HG03457 (cell line): Measurements from ENCODE around the gene DOCK4.

Experiments
- ATAC-seq: cut with Tn5 transposase; IDR thresholded peaks from one replicate; pipeline ENCODE4 v1.9.1; 2021; ENCODE audit warnings: moderate number of reproducible peaks; ENCODE audit not compliant: unreplicated experiment

DOCK4 gene

GRCh38 chr7:112161253-112162141 lies 44.7 kb downstream of the DOCK4 start:
- ATAC-seq: no peak

DNA sequence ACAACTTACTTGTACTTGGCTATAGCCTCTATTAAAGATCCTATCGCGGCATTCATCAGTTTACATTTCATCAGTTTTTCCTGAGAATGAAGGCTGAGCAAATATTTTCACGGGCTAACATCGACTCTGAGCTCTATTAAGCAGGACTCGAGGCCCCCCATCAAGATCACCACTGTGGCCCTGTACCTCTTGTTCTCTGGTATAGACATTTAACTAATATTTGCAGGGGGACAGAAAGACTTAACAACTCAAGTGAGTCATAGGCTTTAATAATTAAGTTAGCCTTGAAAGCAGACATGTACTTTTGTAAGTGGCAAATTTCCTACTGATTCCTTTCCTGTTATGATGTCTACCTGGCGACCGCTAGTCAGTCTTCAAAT lies 45.4 kb downstream of the DOCK4 start:
- no peak for ATAC-seq

DNA sequence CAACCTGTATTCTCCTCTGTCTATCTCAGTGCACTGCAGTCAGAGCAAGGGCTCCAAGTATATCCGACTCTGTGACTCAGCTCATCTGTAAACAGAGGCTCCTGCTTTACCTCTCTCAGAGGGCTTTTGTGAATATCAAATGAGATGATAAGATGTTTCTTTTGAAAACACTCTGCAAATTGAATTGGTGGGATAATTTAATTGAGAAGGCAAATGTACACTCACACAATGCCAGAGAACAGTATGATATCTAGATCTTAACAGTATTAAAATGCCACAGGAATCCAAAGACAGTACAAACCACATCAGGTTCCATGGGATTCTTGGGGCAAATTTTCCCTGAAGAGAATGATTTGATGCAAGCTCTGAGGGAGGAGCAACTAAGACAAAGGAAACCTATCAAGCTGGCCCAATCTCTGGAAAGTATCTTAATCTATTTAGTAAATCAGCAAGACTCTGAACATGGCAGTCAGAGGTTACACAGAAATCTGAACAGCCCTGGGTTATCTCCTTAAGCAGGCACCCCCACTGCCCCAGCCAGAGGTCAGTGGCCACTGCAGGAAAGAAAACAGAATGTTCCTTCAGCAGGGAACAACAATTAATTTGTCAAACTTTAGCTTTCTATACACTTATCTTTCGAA lies 45.9 kb downstream of the DOCK4 start:
- ATAC-seq: no peak

DNA sequence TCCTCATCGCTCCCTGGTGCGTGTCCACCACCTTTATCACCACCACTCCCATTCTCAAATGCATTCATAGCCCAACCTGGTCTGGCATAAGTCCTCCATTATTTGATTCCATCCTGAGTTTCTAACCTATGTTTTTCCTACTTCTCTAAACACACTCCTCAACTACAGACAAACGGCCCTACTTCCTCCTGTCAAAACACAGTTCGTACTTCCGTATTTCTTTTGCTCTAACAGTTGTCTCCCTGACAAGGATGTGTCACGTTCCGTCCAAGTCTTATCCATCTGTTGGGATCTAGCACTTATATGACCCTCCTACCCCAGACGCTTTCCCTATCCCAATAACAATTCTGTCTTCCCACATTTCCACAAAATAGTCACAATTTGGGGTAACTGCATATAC lies 46.8 kb downstream of the DOCK4 start:
- ATAC-seq: no peak

DNA sequence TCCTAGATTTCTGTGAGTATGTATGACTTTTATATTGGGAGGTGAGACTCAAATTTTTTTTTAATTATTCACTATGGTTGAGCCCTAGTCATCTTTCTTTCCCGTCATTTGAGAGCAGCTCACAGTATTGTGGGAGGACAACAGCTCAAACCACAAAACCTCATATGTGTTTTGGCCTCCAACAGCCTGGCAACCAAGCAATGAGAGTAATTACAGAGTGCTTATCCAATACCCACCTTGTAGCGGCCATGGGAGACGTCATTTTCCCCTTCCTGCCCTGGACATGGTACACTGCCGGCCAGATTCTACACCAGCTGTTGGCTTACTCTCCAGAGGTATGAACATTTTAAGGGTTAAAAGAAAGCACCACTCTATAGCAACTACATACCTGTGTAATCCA lies 49.1 kb downstream of the DOCK4 start:
- ATAC-seq: no peak

- ATAC-seq: no peak
These were observed 49.8 kb downstream of the DOCK4 start for GRCh38 chr7:112156412-112156811.

DNA sequence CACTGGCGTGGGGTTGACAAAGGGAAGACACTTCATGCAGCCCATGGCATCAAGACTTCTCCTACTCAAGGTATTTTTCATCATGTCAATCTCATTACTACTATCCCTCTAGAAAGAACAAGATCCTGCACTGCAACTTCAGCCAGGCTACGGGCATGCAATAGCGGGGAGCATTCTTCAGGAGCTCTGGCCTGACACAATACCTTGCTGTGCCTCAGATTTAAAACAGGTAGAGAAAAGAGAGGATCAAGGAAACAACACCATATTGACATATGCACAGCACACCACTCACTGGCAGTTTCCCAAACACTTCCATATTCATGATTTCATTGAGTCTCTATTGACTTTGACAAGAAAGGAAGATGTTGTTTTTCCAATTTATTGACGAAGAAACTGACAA lies 51.5 kb downstream of the DOCK4 start:
- no peak for ATAC-seq

- no peak for ATAC-seq
These were observed 54.0 kb downstream of the DOCK4 start for GRCh38 chr7:112152186-112152585.

GRCh38 chr7:112150823-112151641 lies 55.2 kb downstream of the DOCK4 start:
- no peak for ATAC-seq

DNA sequence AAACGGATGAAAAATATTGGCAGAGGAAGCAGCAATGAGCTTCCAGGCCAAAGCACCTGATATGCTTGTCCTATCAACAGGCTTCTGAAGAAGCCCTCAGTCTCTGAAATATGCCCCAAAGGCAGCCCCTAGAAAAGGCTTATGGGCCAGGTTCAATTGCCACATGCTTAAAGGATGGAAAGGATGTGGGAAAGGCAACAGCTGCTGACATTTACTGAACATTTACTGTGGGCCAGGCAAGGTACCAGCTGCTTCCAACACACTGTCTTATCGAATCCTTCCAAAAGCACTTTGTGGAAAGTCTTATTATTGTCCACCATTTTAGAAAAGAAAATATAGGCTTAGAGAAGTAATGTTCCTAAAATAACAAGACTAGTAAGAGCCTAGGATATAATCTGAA lies 56.5 kb downstream of the DOCK4 start:
- ATAC-seq: no peak

DNA sequence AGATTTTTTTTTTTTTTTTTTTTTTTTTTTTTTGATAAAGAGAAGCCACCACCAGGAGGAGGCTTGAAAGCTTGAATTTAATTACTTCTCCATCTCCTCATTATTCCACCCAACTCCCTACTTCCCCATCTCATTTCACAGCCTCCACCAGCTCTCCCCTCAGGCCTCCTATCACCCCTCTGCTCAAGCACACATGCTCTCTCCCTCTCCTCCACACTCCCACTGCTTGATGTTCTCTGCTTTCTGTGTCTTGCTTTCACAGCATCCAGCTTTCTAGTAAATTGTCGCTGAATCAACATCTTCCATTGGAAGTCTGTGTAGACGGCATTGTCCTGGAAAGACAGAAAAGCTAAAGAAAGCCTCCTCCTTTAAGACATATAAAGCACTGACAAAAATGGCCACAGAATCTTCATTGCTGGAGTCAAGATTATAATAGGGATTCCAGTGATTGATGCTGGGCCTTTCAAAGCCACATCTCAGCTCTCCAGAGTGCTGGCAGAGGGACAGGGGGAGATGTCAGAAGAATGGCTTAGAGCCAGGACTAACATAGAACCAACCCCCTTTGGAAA lies 58.3 kb downstream of the DOCK4 start:
- no peak for ATAC-seq

GRCh38 chr7:112145206-112145605 lies 61.0 kb downstream of the DOCK4 start:
- no peak for ATAC-seq

GRCh38 chr7:112144284-112145059 lies 61.7 kb downstream of the DOCK4 start:
- ATAC-seq: no peak

- no peak for ATAC-seq
These were observed 62.6 kb downstream of the DOCK4 start for GRCh38 chr7:112143582-112143981.

GRCh38 chr7:112143136-112143535 lies 63.1 kb downstream of the DOCK4 start:
- ATAC-seq: no peak

- no peak for ATAC-seq
These were observed 65.6 kb downstream of the DOCK4 start for GRCh38 chr7:112140600-112140999.

GRCh38 chr7:112138938-112139337 lies 67.3 kb downstream of the DOCK4 start:
- no peak for ATAC-seq

GRCh38 chr7:112138325-112138852 lies 67.8 kb downstream of the DOCK4 start:
- no peak for ATAC-seq

DNA sequence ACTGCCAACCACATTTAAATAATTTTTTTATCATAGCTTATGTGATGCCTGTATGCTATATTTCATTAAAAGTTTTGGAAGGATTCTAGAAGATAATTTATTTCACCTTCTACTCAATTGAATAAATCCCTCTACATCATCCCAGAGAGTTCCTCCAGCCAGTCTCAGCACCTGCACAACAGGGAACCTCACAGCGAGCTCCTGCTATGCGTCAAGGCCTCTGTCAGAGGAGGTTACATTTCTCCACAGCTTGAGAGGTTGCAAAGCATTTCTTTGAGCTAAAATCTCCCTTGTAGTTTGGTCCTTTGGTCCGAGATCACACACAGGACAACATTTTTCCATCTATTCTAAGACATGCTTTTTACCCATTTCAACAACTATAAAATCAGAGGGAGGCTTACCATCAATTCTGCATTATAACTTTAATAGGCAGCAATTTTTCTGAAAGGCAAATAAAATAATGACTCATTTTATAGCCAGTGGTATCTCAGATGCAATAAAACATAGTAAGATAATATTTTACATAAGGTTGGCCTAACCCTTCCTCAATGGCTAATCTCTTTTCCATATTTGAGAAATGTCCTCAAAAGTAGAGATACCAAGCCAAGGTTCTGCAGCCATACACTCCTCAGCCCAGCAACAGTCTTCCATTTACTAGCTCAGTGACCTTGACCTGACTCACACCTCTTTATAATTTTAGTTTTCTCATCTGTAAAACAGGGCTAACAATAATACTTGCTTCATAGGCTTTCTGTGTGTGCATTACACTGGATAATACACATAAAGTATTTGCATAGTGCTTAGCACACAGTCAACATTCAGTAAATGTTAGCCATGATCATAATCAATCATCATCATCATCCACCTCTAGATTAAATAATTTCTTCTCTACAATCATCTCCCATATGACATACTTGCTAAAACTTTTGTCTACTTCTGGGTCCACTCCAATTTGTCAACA lies 68.8 kb downstream of the DOCK4 start:
- no peak for ATAC-seq
